ENCODE results near the gene RNF10.

GRCh38 chr12:120495186-120495730, 38.9 kb upstream of the RNF10 start:
- TF ChIP-seq CTCF (IDR thresholded peaks at IDR 0.05; ENCODE audit: insufficient read depth, low read depth, low read length) (no peak), EZH2 (IDR thresholded peaks at IDR 0.05; ENCODE audit: insufficient read depth, low read length) (no peak)
